Measurements from ENCODE around the gene ANO1.

Gene ANO1

GRCh38 chr11:70139785-70140410 is 61.8 kb downstream of the ANO1 start:
- no peak for DNase-seq (ENCODE audit: low spot score)

GRCh38 chr11:70140711-70141485 is 62.8 kb downstream of the ANO1 start:
- no peak for DNase-seq (ENCODE audit: low spot score)

- DNase-seq (ENCODE audit: low spot score) = no peak
These were observed 63.5 kb downstream of the ANO1 start for GRCh38 chr11:70141486-70142220.

GRCh38 chr11:70142221-70142875 is 64.2 kb downstream of the ANO1 start:
- no peak for DNase-seq (ENCODE audit: low spot score)

- no peak for DNase-seq (ENCODE audit: low spot score)
These were observed 66.1 kb downstream of the ANO1 start for GRCh38 chr11:70144262-70144661.

GRCh38 chr11:70145071-70145470 is 67.0 kb downstream of the ANO1 start:
- DNase-seq (ENCODE audit: low spot score) = no peak

- no peak for DNase-seq (ENCODE audit: low spot score)
These were observed 67.7 kb downstream of the ANO1 start for GRCh38 chr11:70145841-70146240.

- no peak for DNase-seq (ENCODE audit: low spot score)
These were observed 68.2 kb downstream of the ANO1 start for GRCh38 chr11:70146299-70146698.

- DNase-seq (ENCODE audit: low spot score) = no peak
These were observed 68.9 kb downstream of the ANO1 start for GRCh38 chr11:70146895-70147520.

GRCh38 chr11:70147668-70148067 is 69.6 kb downstream of the ANO1 start:
- DNase-seq (ENCODE audit: low spot score) = no peak

- DNase-seq (ENCODE audit: low spot score) = no peak
These were observed 73.6 kb downstream of the ANO1 start for GRCh38 chr11:70151671-70152070.

- DNase-seq (ENCODE audit: low spot score) = no peak
These were observed 75.1 kb downstream of the ANO1 start for GRCh38 chr11:70153133-70153727.

- DNase-seq (ENCODE audit: low spot score) = no peak
These were observed 77.3 kb downstream of the ANO1 start for GRCh38 chr11:70155386-70155785.

GRCh38 chr11:70156291-70157037 is 78.3 kb downstream of the ANO1 start:
- DNase-seq (ENCODE audit: low spot score) = no peak

GRCh38 chr11:70158201-70158600 is 80.1 kb downstream of the ANO1 start:
- DNase-seq (ENCODE audit: low spot score) = peak; percentile 59

- DNase-seq (ENCODE audit: low spot score) = no peak
These were observed 80.8 kb downstream of the ANO1 start for GRCh38 chr11:70158757-70159389.

GRCh38 chr11:70159627-70160570 is 81.8 kb downstream of the ANO1 start:
- DNase-seq (ENCODE audit: low spot score) = peak; percentile 88

- DNase-seq (ENCODE audit: low spot score) = no peak
These were observed 83.0 kb downstream of the ANO1 start for GRCh38 chr11:70161043-70161625.

GRCh38 chr11:70164705-70165104 is 86.6 kb downstream of the ANO1 start:
- DNase-seq (ENCODE audit: low spot score) = no peak
